ENCODE data around the gene RAB27B. TPM values are rescaled to one million over a fixed set of nuclear protein-coding genes. Genes with fewer than 3 reads are reported as not detected.

Gene RAB27B
- total RNA-seq, 1 experiment from 2014 or later, result not detected

GRCh38 chr18:54931152-54931551 is 102.9 kb downstream of the RAB27B start:
- no peaks in the 10 kb centered on the region for H3K4me1 ChIP-seq
- DNase-seq, result no peak
- H3K4me3 ChIP-seq, result no peak overlapping the region
- no peaks in the 10 kb centered on the region for H3K9me3 ChIP-seq (replicated peaks)
- H3K27me3 ChIP-seq, result no peaks in the 10 kb centered on the region
- no peaks in the 10 kb centered on the region for H3K36me3 ChIP-seq
- H3K27ac ChIP-seq, result no peak overlapping the region

- no peaks in the 10 kb centered on the region for H3K27me3 ChIP-seq
- H3K4me3 ChIP-seq, result no peak overlapping the region
- DNase-seq, result no peak
- H3K36me3 ChIP-seq, result no peaks in the 10 kb centered on the region
- no peaks in the 10 kb centered on the region for H3K4me1 ChIP-seq
- H3K9me3 ChIP-seq (replicated peaks), result no peaks in the 10 kb centered on the region
- H3K27ac ChIP-seq, result no peak overlapping the region
Measured at GRCh38 chr18:54932472-54932871, 104.2 kb downstream of the RAB27B start.

GRCh38 chr18:54938506-54938905 is 110.2 kb downstream of the RAB27B start:
- no peaks in the 10 kb centered on the region for H3K36me3 ChIP-seq
- no peaks in the 10 kb centered on the region for H3K4me1 ChIP-seq
- no peaks in the 10 kb centered on the region for H3K27me3 ChIP-seq
- no peak overlapping the region for H3K27ac ChIP-seq
- DNase-seq, result no peak
- H3K9me3 ChIP-seq (replicated peaks), result no peaks in the 10 kb centered on the region
- no peak overlapping the region for H3K4me3 ChIP-seq

GRCh38 chr18:54939361-54939917 is 111.2 kb downstream of the RAB27B start:
- no peaks in the 10 kb centered on the region for H3K9me3 ChIP-seq (replicated peaks)
- no peaks in the 10 kb centered on the region for H3K27me3 ChIP-seq
- DNase-seq, result no peak
- H3K27ac ChIP-seq, result no peak overlapping the region
- H3K4me1 ChIP-seq, result no peaks in the 10 kb centered on the region
- no peak overlapping the region for H3K4me3 ChIP-seq
- no peaks in the 10 kb centered on the region for H3K36me3 ChIP-seq

GRCh38 chr18:54942144-54942543 is 113.9 kb downstream of the RAB27B start:
- Histone ChIP-seq H3K36me3 (no peaks in the 10 kb centered on the region), H3K4me1 (no peaks in the 10 kb centered on the region), H3K4me3 (no peak overlapping the region), H3K27me3 (no peaks in the 10 kb centered on the region), H3K27ac (no peak overlapping the region), H3K9me3 (replicated peaks) (no peaks in the 10 kb centered on the region)
- no peak for DNase-seq

- Histone ChIP-seq H3K27me3 (no peaks in the 10 kb centered on the region), H3K36me3 (no peaks in the 10 kb centered on the region), H3K4me3 (no peak overlapping the region), H3K9me3 (replicated peaks) (no peaks in the 10 kb centered on the region), H3K27ac (no peak overlapping the region), H3K4me1 (no peaks in the 10 kb centered on the region)
- no peak for DNase-seq
Measured at GRCh38 chr18:54942569-54942968, 114.3 kb downstream of the RAB27B start.

Other genes with a start within 250 kb of the RAB27B start
- gene DYNAP, start 237.2 kb upstream of the RAB27B start, total RNA-seq (2014; rRNA removed; shearing (Covaris generic)), result not detected in 2 replicates
- gene CCDC68, start 131.0 kb downstream of the RAB27B start, total RNA-seq (2014; rRNA removed; shearing (Covaris generic)), result 0.36 TPM in 1 of 2 replicates, not detected in the other

Data from SJCRH30 (cell line).